Measurements from ENCODE around the gene TGM2.

TGM2 gene

GRCh38 chr20:38200646-38201045, 35.6 kb upstream of the TGM2 start:
- FAIRE-seq (no peak), DNase-seq (ENCODE audit: extremely low spot score, insufficient read length, low read depth) (no peak)

DNA sequence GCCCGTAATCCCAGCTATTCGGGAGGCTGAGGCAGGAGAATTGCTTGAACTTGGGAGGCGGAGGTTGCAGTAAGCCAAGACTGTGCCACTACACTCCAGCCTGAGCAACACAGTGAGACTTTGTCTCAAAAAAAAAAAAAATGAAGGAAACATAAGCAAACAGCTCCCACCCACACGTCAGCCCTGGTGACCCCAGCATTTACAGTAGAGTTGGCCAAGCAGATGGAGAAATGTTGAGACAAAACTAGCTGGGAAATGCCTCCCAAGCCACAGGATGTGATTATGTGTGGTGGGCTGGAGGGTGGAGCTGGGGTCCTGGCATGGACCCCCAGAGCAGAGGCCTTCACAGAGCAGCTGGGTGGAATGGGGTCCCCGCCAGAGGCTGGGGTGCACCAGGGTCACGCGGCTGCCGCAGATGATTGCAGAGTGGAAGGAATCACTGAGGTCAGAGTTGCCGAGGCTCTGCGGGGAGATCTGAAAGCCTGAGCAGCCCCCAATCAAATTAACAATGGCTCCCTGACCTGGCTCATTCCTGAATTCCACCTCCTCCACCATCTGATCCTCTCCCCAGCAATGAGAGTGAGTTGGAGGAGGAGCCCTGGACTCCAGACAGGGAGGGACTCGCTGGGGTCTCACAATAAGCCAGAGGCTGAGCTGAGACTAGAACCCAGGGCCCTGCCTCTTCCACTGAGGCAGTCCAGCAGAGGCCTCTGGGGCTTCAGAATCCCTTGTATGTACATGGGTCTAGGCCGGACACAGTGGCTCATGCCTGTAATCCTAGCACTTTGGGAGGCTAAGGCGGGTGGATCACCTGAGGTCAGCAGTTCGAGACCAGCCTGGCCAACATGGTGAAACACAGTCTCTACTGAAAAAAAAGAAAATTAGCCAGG, 34.7 kb upstream of the TGM2 start:
- DNase-seq (ENCODE audit: extremely low spot score, insufficient read length, low read depth): no peak
- FAIRE-seq: no peak

- no peak for FAIRE-seq
- no peak for DNase-seq (ENCODE audit: extremely low spot score, insufficient read length, low read depth)
These were observed 33.3 kb upstream of the TGM2 start for GRCh38 chr20:38198238-38198861.

DNA sequence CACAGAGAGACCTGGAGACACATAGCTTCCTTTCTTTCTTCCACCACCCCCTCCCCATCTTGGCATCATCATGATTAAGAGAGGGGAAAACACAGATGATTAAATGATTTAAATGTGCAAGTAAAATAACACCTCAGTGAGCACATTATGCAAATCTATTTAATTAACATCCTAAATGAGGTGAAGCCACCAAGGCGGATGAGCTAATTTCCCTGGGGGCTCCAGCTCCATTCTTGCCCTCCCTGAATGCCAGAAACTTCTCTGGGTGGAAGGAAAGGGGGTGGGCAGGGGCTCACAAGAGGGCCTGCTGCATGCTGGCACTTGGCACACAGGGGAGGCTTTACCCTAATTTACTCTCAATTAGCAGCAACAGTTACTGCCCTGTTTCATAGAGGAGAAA, 32.5 kb upstream of the TGM2 start:
- FAIRE-seq (no peak), DNase-seq (ENCODE audit: extremely low spot score, insufficient read length, low read depth) (no peak)

GRCh38 chr20:38197217-38197616, 32.1 kb upstream of the TGM2 start:
- FAIRE-seq: no peak
- DNase-seq (ENCODE audit: extremely low spot score, insufficient read length, low read depth): no peak

DNA sequence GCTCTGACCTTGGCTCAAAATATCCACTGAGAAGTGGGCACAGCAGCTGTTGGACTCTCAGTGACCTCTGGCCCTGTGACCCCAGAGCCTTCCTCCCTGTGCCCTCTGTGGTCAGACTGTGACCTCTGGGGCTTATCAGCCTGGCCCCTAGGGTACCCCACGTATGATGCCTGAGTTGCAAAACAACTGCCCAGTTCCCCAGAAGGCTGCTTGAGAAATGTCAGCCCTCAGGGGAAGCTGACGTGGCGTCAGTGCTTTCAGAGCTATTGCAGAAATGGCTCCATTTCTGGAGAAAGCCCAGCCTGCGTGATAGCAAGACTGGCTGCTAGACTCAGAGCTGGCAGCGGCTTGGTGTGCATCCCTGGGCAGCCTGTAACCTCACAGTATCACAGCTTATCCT, 31.5 kb upstream of the TGM2 start:
- DNase-seq (ENCODE audit: extremely low spot score, insufficient read length, low read depth): no peak
- no peak for FAIRE-seq

GRCh38 chr20:38196076-38196475, 31.0 kb upstream of the TGM2 start:
- no peak for FAIRE-seq

GRCh38 chr20:38195521-38195920, 30.5 kb upstream of the TGM2 start:
- DNase-seq (ENCODE audit: extremely low spot score, insufficient read length, low read depth) (no peak), FAIRE-seq (no peak)

More at GRCh38 chr20:38196076-38196475, 31.0 kb upstream of the TGM2 start:
- DNase-seq (ENCODE audit: extremely low spot score, insufficient read length, low read depth): no peak

DNA sequence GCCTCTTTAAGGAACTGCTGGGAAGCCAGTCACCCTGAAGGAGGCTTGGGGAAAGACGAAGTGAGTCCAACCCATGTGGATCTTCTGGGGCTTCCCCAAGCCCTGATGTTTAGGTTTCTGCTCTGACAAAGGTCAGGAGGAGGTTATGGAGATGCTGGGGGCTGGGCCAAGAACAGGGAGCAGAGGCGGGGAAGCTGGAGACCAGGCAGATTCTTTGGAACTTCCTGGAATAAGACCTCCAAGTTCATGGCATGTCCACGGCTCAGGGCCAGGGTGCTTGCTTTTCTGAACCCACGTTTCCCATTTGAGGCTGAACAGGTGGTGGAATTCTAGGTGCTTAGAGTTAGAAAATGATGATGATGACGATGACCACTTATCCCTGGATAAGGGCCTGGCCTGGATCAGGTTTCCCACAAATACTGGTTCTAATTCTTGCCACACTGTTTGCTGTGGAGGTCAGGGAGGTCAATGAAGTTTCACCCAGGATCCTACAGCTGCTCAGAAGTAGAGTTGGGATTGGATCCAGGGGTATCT, 30.0 kb upstream of the TGM2 start:
- DNase-seq (ENCODE audit: extremely low spot score, insufficient read length, low read depth) (no peak), FAIRE-seq (no peak)

- FAIRE-seq (no peak), DNase-seq (ENCODE audit: extremely low spot score, insufficient read length, low read depth) (no peak)
These were observed 28.6 kb upstream of the TGM2 start for GRCh38 chr20:38193586-38194105.

DNA sequence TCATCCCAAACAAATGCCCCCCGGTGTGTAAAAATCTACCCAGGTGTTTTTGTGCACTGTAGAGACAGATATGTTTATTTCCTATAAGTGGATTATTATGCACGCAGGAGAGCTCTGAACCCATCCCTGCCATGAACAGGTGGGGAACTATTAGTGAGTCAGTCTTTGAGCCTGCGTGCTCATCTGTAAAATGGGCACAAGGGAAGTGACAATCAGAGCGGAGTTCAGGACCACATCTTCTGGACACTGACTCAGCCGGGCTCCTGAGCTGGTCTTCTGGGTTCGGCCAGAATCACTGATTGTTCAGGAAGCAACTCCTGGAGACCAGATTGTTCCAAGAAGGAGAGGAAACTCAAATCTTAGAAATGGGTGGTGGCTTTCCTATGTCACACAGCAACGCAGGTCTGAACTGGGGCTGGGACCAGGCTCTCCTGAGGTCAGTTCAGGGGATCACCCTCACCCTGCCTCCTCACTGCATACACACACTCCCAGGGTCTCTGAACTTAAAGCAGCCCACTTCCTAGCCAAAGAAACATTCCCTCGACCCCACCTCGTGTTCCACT, 27.3 kb upstream of the TGM2 start:
- no peak for DNase-seq (ENCODE audit: extremely low spot score, insufficient read length, low read depth)
- FAIRE-seq: no peak

- DNase-seq (ENCODE audit: extremely low spot score, insufficient read length, low read depth) (no peak), FAIRE-seq (no peak)
These were observed 26.6 kb upstream of the TGM2 start for GRCh38 chr20:38191654-38192053.

- DNase-seq (ENCODE audit: extremely low spot score, insufficient read length, low read depth) (no peak), FAIRE-seq (no peak)
These were observed 25.9 kb upstream of the TGM2 start for GRCh38 chr20:38190936-38191371.

GRCh38 chr20:38190166-38190565, 25.1 kb upstream of the TGM2 start:
- DNase-seq (ENCODE audit: extremely low spot score, insufficient read length, low read depth): no peak
- FAIRE-seq: no peak

DNA sequence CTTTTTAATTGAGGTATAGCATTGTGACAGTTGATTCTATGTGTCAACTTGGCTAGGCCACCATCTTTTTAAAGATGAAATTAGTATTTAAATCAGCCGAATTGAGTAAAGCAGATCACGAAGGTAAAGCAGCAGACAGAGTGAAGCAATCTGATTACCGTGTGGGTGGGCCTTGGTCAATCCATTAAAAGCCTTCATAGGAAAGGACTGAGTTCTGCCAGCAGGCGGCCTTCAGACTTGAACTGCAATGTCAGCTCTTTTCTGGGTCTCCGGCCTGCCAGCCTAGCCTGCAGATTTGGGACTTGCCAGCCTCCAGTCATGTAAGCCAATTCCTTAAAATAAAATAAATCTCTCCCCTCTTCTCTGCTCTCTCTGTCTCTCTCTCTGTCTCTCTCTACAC, 22.4 kb upstream of the TGM2 start:
- DNase-seq (ENCODE audit: extremely low spot score, insufficient read length, low read depth) (no peak), FAIRE-seq (no peak)

DNA sequence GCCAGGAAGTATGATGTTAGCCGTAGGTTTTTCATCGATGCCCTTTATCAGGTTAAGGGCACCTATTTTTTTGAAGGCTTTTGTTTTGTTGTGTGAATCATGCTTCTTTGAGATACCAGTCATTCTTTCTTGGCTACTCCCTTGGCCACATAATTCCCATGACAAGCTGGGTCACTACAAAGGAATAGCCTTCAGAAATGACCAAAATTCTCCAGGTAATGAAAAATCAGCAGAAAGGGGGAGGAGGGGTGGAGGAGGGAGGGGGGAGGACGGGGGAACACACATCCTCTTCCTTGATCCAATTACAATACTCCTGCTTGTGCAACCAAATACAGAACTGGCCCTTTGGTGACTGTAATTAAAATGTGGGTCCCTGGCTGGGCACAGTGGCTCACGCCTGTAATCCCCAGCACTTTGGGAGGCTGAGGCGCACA, 21.7 kb upstream of the TGM2 start:
- FAIRE-seq (no peak), DNase-seq (ENCODE audit: extremely low spot score, insufficient read length, low read depth) (no peak)

DNA sequence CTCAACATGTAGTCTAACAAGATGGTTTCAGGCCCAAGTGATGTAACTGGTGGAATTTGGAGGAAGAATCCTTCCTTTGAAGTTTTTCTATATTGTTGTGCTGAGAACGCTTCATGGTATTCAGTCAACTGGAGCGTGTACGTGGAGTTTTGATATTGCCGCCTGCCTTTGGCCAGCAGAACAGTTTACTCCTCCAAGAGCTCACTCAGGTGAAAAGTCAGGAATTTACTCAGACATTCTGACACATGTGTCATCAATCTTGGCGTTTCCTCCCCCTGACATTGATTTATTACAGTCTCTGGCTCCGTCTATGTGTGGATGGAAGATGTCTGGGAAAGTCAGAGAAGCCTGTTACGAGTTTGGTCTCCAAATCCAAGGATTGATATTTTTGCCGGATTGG, 19.0 kb upstream of the TGM2 start:
- FAIRE-seq: no peak
- no peak for DNase-seq (ENCODE audit: extremely low spot score, insufficient read length, low read depth)

DNA sequence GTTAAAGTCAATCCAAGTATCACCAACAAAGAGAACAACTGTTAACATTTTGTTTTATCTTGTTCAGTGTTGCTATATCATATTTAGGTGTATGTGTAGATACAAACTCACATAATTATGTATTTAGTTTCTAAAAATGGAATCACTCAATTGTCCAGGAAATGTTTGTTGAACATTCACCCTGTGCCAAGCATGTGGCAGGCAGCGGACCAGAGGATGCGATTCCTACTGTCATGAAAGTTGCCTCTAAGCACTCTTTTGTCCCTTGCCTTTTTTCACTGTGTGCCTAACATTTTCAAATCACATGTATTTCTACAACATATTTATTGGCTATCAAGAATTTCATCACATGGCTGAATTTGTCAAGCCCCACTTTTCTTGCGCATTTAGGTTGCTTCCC, 16.9 kb upstream of the TGM2 start:
- no peak for DNase-seq (ENCODE audit: extremely low spot score, insufficient read length, low read depth)
- no peak for FAIRE-seq

DNA sequence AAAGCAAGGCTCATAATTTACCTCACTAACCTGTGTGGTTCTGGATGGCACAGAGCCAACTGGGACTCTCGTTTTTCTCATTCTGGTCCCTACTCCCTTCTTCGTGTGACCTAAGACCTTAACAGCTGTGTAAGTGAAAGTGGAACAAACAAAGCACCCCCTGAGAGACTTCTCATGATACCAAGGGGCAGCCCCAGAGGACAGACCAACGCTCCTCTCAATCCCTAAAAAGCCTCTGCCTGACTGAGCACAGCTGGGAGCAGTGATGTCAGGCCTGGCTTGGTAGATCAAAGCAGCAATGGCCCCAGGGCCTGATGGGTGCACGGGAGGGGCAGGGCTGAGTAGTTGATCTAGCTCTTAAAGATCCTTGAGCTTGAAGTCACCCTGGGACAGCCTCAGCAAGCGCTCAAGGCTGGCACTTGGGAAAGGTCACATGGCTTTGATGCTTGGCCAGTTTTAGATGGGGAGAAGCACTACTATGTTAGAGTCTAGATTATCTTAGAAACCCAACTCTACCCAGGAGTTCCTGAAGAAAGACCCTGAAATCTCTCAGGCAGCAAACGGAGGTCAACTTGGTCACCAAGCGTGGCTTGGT, 16.2 kb upstream of the TGM2 start:
- FAIRE-seq (peak; percentile 57), DNase-seq (ENCODE audit: extremely low spot score, insufficient read length, low read depth) (no peak)

DNA sequence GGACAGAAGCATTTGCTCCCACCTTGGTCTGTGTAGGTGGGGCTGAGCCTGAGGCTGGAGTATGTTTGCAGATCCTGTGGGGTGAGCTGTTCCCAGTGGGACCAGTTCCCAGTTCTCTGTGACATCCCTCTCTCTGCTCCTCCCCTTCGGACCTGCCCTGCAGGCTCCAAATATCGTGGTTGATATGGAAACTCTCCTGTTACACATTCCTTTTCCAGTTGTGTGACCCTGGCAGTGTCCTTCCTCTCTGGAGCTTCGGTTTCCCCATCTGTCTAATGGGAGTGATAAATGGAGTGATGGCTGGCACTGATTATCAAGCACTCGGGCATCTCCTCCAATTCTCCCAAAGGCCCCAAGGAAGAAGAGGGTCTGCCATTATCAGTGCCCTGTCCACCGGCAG, 15.7 kb upstream of the TGM2 start:
- FAIRE-seq (no peak), DNase-seq (ENCODE audit: extremely low spot score, insufficient read length, low read depth) (no peak)

Data from GM18507 (cell line).